GM23338 (cell line): ENCODE data around the gene DHX32.

Experiments
- EZH2 ChIP-seq: fragments of 200-600 bp; sonication (generic); IDR thresholded peaks from one replicate; pipeline ENCODE4 v1.8.0; 2017; ENCODE audit warnings: antibody characterized with exemption, mild to moderate bottlenecking, low read depth; ENCODE audit not compliant: unreplicated experiment
- JUNB ChIP-seq: IDR thresholded peaks from one replicate; pipeline ENCODE4 v1.6.1; 2016; ENCODE audit warnings: antibody characterized with exemption; ENCODE audit not compliant: unreplicated experiment
- ZNF114 ChIP-seq: fragments of 250-450 bp; sonication (Bioruptor Pico); IDR thresholded peaks from 2 replicates; pipeline ENCODE4 v1.5.0; 2020; ENCODE audit warnings: mild to moderate bottlenecking, moderate library complexity
- ZNF331 ChIP-seq: fragments of 250-450 bp; sonication (Bioruptor Pico); IDR thresholded peaks from 2 replicates; pipeline ENCODE4 v1.5.0; 2020; ENCODE audit warnings: low read depth, mild to moderate bottlenecking, moderate library complexity
- TF ChIP-seq, protein P1 (sequence below), 2 experiments: fragments of 200-600 bp in 1 of 2; sonication (generic) in 1 of 2; conservative IDR thresholded peaks; 2 replicates each; pipeline versions ENCODE4 v1.5.1 to v1.6.1; 2016 to 2017; ENCODE audit warnings: antibody characterized with exemption in 2 of 2, low read depth in 2 of 2, mild to moderate bottlenecking in 2 of 2, moderate library complexity in 1 of 2
- TF ChIP-seq, protein P2 (sequence below): IDR thresholded peaks from one replicate; pipeline ENCODE4 v1.6.1; 2018; ENCODE audit warnings: antibody characterized with exemption; ENCODE audit not compliant: unreplicated experiment

DNA sequence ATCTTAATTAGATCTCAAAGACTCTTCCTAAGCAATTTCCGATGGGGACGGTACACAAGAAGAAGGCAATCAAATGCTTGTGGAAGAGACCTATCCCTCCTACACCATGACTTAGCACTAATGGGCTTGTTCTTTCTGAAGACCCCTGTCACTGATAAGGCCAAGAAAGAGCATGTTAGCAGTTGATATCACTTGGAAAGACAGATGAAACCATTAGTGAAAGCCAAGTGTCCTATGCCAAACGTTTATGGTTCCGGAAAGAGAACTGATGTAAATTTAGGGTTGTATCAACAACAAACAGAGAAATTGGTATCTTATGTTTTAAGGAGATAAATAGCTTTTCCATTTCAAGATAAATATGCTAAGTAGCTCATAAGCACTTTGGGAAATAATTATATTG lies 64.5 kb downstream of the DHX32 start:
- TF ChIP-seq, protein P1, sequence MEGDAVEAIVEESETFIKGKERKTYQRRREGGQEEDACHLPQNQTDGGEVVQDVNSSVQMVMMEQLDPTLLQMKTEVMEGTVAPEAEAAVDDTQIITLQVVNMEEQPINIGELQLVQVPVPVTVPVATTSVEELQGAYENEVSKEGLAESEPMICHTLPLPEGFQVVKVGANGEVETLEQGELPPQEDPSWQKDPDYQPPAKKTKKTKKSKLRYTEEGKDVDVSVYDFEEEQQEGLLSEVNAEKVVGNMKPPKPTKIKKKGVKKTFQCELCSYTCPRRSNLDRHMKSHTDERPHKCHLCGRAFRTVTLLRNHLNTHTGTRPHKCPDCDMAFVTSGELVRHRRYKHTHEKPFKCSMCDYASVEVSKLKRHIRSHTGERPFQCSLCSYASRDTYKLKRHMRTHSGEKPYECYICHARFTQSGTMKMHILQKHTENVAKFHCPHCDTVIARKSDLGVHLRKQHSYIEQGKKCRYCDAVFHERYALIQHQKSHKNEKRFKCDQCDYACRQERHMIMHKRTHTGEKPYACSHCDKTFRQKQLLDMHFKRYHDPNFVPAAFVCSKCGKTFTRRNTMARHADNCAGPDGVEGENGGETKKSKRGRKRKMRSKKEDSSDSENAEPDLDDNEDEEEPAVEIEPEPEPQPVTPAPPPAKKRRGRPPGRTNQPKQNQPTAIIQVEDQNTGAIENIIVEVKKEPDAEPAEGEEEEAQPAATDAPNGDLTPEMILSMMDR (conservative IDR thresholded peaks at IDR 0.05; ENCODE audit: low read depth in 2 of 2): no peak
- no peak for TF ChIP-seq EZH2
- TF ChIP-seq JUNB: no peak
- TF ChIP-seq ZNF331 (CRISPR knock-in tag): no peak
- TF ChIP-seq, protein P2, sequence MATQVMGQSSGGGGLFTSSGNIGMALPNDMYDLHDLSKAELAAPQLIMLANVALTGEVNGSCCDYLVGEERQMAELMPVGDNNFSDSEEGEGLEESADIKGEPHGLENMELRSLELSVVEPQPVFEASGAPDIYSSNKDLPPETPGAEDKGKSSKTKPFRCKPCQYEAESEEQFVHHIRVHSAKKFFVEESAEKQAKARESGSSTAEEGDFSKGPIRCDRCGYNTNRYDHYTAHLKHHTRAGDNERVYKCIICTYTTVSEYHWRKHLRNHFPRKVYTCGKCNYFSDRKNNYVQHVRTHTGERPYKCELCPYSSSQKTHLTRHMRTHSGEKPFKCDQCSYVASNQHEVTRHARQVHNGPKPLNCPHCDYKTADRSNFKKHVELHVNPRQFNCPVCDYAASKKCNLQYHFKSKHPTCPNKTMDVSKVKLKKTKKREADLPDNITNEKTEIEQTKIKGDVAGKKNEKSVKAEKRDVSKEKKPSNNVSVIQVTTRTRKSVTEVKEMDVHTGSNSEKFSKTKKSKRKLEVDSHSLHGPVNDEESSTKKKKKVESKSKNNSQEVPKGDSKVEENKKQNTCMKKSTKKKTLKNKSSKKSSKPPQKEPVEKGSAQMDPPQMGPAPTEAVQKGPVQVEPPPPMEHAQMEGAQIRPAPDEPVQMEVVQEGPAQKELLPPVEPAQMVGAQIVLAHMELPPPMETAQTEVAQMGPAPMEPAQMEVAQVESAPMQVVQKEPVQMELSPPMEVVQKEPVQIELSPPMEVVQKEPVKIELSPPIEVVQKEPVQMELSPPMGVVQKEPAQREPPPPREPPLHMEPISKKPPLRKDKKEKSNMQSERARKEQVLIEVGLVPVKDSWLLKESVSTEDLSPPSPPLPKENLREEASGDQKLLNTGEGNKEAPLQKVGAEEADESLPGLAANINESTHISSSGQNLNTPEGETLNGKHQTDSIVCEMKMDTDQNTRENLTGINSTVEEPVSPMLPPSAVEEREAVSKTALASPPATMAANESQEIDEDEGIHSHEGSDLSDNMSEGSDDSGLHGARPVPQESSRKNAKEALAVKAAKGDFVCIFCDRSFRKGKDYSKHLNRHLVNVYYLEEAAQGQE: no peak
- no peak for TF ChIP-seq ZNF114
